AG20443 (cell line): ENCODE measurements around the gene MGAT5B.
"Not testable (repeated sequence)": the region's sequence is repeated elsewhere in the genome, so short reads cannot be mapped to it uniquely, and the experiment has no call there.

Experiments
- DNase-seq: peaks from one replicate; pipeline ENCODE4 v3.0.0; 2012; ENCODE audit warnings: low spot score, mixed read lengths

Gene MGAT5B

GRCh38 chr17:76848670-76849069 lies 19.5 kb upstream of the MGAT5B start:
- DNase-seq, result no peak

GRCh38 chr17:76849160-76849559 lies 19.0 kb upstream of the MGAT5B start:
- DNase-seq, result not testable (repeated sequence)

GRCh38 chr17:76852843-76853242 lies 15.4 kb upstream of the MGAT5B start:
- DNase-seq, result no peak

GRCh38 chr17:76855105-76855504 lies 13.1 kb upstream of the MGAT5B start:
- DNase-seq, result no peak

- DNase-seq, result no peak
Measured at GRCh38 chr17:76862079-76862478, 6.1 kb upstream of the MGAT5B start.

GRCh38 chr17:76862494-76862893 lies 5.7 kb upstream of the MGAT5B start:
- DNase-seq, result no peak

- no peak for DNase-seq
Measured at GRCh38 chr17:76864024-76864423, 4.2 kb upstream of the MGAT5B start.

GRCh38 chr17:76865174-76865573 lies 3.0 kb upstream of the MGAT5B start:
- DNase-seq, result no peak

- no peak for DNase-seq
Measured at GRCh38 chr17:76866203-76866602, 2.0 kb upstream of the MGAT5B start.

- peak; percentile 62 for DNase-seq
Measured at GRCh38 chr17:76866774-76867577, 1.2 kb upstream of the MGAT5B start.

- DNase-seq, result no peak
Measured at GRCh38 chr17:76867578-76868175, 527 bp upstream of the MGAT5B start.

- peak; percentile 54 for DNase-seq
Measured at GRCh38 chr17:76868669-76869495, 678 bp downstream of the MGAT5B start.

- no peak for DNase-seq
Measured at GRCh38 chr17:76869496-76870376, 1.5 kb downstream of the MGAT5B start.

- DNase-seq, result no peak
Measured at GRCh38 chr17:76870377-76870714, 2.1 kb downstream of the MGAT5B start.

- no peak for DNase-seq
Measured at GRCh38 chr17:76871668-76872067, 3.5 kb downstream of the MGAT5B start.

GRCh38 chr17:76872221-76872873 lies 4.1 kb downstream of the MGAT5B start:
- DNase-seq, result peak; percentile 93

- no peak for DNase-seq
Measured at GRCh38 chr17:76872874-76873221, 4.6 kb downstream of the MGAT5B start.

GRCh38 chr17:76873856-76874255 lies 5.7 kb downstream of the MGAT5B start:
- peak; percentile 64 for DNase-seq

- no peak for DNase-seq
Measured at GRCh38 chr17:76877437-76877836, 9.2 kb downstream of the MGAT5B start.

- no peak for DNase-seq
Measured at GRCh38 chr17:76878568-76878967, 10.4 kb downstream of the MGAT5B start.

GRCh38 chr17:76879254-76879653 lies 11.1 kb downstream of the MGAT5B start:
- no peak for DNase-seq

- no peak for DNase-seq
Measured at GRCh38 chr17:76879691-76880090, 11.5 kb downstream of the MGAT5B start.
